Urinary bladder (tissue), 4 donors: Measurements from ENCODE around the gene SLC49A4. TPM values are rescaled to one million over a fixed set of nuclear protein-coding genes. Genes with fewer than 3 reads are reported as not detected.

Experiments used
- DNase-seq: peaks from one replicate; pipeline ENCODE4 v3.0.0-alpha.2; 2015; ENCODE audit errors: extremely low spot score
- H3K27ac ChIP-seq: one replicate; pipeline ENCODE4 v1.5.1; 2013; ENCODE audit warnings: low read depth, mild to moderate bottlenecking, moderate library complexity
- H3K36me3 ChIP-seq: one replicate; pipeline ENCODE4 v1.6.1; 2013; ENCODE audit warnings: mild to moderate bottlenecking, moderate library complexity; ENCODE audit not compliant: insufficient read depth
- H3K4me1 ChIP-seq: one replicate; pipeline ENCODE4 v1.6.1; 2013; ENCODE audit warnings: mild to moderate bottlenecking, moderate library complexity; ENCODE audit not compliant: insufficient read depth
- H3K4me3 ChIP-seq: one replicate; pipeline ENCODE4 v1.5.1; 2013; ENCODE audit warnings: low read depth, low read length
- WGBS: extraction: QIAGEN DNeasy Blood & Tissue Kit; methylation state at CpG from one replicate; pipeline ENCODE4 v1.1.7; 2013; 5-methylcytosine and 5-hydroxymethylcytosine counted together
- polyA plus RNA-seq: library from polyadenylated mRNA; stranded (reverse); fragments of 200-250 nt; gene quantifications from one replicate; pipeline ENCODE4 v1.2.3, GENCODE V29; 2013
- total RNA-seq: library from RNA; depleted of rRNA; stranded (reverse); fragments of >200 nt; gene quantifications from one replicate; pipeline ENCODE4 v1.2.3, GENCODE V29; 2014
- donor health status: healthy with polysubstance abuse.
- donor health status: healthy.

SLC49A4 gene
- total and polyA plus RNA-seq, 2 donors = 7.7 to 20.0 TPM

DNA sequence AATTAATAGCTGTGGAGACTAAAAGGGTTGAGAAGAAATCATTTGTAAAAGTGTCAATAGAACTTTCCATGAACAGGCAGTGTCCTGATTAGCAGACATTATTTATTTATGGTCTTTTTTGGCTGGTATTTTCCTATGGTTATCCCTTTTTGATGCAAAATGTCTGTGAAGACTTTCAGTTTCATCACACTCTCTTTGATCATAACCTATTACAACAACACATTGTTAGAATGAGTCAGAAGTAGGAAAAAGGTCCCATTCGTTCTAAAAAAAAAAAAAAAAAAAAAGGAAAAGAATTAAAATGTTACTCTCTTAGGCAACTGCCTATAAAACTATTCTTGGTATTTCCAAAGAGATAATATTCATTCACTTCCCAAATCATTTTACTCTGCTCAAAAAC, 62.1 kb downstream of the SLC49A4 start:
- WGBS = 45% methylated on average over 1 of the region's 1 CpG
- Histone ChIP-seq H3K36me3 (no peaks in the 10 kb centered on the region), H3K27ac (no peak overlapping the region), H3K4me3 (no peak overlapping the region), H3K4me1 (no peaks in the 10 kb centered on the region)
- DNase-seq = no peak

DNA sequence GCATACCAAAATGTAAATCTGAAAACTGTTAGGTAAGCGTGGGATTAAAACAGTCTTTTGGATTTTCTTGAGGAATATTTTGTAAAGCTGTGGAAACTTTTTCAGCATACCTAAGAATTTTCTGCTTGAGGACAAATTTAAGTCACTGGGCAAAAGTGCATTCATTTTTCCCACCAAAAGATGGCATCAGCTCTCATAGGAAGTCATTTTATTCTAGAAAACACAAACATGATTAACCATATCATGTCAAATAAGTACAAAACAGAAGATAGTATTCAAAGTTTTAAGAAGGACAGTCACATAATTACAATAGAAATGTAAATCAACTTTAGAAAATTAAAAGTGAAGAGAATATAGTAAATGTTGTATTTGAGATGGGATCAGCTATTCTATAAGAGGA, 63.5 kb downstream of the SLC49A4 start:
- 85% methylated on average over 1 of the region's 1 CpG for WGBS
- no peak overlapping the region for H3K27ac ChIP-seq
- DNase-seq = no peak
- H3K4me3 ChIP-seq = no peak overlapping the region
- H3K4me1 ChIP-seq = no peaks in the 10 kb centered on the region
- no peaks in the 10 kb centered on the region for H3K36me3 ChIP-seq

DNA sequence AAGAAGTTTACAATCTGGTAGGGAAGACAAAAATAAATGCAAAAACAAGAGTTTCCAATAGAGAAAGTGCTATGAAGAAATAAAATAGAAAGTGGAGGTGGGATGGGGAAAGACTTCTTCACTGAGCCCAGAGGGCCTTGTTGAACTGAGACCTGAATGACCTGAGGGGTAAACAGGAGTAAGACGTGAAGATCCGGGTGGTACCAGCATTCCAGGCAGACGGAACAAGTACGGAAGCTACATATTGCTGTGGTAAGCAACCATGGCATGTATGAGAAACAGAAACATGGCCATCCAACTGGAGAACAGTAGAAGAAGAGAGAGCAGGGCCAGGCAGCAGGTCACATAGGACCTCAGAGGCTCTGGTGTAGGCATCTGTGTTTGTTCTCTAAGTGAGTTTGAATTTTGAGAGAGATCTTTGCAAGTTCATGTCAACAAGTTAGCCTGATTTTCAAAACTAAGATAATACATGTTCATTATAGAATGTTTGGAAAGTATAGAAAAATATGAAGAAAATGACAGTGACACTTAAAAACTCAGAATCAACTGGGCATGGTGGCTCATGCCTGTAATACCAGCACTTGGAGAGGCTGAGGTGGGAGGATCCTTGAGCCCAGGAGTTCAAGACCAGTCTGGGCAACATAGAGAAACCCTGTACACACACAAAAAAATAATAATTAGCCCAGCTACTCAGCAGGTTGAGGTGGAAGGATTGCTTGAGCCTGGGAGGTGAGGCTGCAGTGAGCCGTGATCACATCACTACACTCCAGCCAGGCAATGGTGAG, 64.3 kb downstream of the SLC49A4 start:
- 95% methylated on average over 5 of the region's 5 CpGs for WGBS
- no peak overlapping the region for H3K27ac ChIP-seq
- no peak overlapping the region for H3K4me3 ChIP-seq
- H3K36me3 ChIP-seq = no peaks in the 10 kb centered on the region
- no peak for DNase-seq
- H3K4me1 ChIP-seq = no peaks in the 10 kb centered on the region

DNA sequence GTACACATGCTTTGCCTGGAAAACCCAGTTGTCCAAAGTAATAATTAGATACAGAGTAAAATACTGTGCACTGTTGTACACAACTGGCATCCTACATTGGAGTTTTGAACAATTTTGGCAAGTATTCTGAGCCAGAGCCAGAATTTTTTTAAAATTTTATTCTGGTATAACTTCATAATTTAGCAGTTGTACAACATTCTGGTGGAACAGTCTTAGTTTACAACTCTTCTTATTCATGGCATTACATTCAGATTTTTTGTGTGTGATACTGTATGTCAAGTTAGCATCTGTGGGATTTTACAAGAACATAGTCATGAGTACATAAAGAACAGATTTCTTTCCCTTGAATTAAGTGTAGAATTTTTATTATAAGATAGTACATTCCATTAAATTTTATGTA, 67.5 kb downstream of the SLC49A4 start:
- no peak for DNase-seq
- no peak overlapping the region for H3K27ac ChIP-seq
- H3K4me3 ChIP-seq = no peak overlapping the region
- H3K36me3 ChIP-seq = peaks cover 2% of the 10 kb centered on the region
- H3K4me1 ChIP-seq = no peaks in the 10 kb centered on the region

DNA sequence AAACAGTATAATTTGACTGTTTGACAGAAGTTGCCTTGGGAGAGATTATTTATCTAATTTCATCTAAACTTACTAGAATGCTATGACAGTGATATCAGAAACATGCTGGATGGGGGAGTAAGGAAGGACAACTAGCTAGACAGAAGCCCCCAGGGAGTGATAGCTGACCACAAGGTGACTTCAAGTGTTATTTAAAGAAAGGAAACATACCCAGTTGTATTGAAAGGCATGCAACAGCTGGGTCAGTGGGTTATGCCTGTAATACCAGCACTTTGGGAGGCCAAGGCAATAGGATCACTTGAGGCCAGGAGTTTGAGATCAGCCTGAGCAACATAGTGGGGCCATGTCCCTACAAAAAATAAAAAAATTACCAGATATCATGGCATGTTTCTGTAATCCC, 69.6 kb downstream of the SLC49A4 start:
- no peaks in the 10 kb centered on the region for H3K4me1 ChIP-seq
- H3K27ac ChIP-seq = no peak overlapping the region
- no peak for DNase-seq
- peaks cover 2% of the 10 kb centered on the region for H3K36me3 ChIP-seq
- no peak overlapping the region for H3K4me3 ChIP-seq

DNA sequence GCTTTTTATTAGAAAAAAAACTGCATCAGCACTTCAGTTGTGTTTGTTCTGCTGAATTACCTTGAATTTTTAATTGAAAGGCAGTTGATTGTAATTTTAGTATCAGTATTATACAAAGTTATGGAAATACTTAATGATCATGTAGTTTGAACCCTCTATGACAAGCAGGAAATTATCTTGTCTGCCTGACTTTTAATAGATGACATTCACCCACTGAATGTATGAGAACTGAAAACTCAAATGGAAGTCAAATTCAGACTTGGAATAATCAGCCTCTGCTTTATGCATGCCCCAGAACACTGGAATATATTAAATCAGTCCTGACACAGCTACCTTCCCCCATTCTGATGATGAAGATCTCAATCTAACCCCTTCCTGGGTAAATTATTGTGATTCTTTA, 73.5 kb downstream of the SLC49A4 start:
- Histone ChIP-seq H3K4me1 (no peaks in the 10 kb centered on the region), H3K27ac (no peak overlapping the region), H3K36me3 (peaks cover 4% of the 10 kb centered on the region), H3K4me3 (no peak overlapping the region)
- no peak for DNase-seq

DNA sequence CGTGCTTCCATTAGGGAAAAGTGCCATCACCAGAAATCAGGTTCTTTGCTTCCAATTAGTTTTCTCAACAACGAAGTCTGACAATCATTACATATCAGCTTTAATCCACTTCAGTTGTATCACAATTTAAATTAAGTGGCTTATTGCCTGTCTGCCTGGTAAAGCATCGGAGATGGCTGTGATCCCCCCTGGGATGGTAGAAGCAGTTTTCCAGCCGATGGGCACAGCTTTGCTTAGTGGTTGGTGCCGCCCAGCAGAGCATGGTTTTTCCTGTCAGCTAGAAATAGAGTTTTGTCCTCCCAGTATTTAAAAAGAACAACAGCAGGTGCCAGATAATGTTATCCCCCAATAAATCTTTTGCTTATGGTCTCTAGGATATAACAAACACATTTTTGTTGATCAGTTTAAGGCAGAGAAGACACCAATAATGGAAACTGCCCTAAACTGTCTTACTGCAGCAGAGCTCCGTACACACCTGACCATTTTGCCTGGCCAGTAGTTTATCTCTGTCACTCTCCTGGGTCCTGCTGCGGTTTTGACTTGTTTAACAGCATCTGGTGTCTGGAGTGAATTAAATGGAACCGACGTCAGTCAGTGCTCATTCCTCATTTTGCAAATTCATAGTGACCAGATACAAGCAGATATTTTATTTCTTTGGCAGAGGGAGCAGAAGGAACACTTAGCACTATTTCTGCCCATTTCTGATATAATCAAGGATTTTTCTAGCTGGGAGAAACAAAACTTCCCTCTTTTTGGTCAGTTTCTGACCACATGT, 79.1 kb downstream of the SLC49A4 start:
- 92% methylated on average over 9 of the region's 9 CpGs for WGBS
- peaks cover 3% of the 10 kb centered on the region for H3K36me3 ChIP-seq
- no peak overlapping the region for H3K4me3 ChIP-seq
- H3K4me1 ChIP-seq = no peaks in the 10 kb centered on the region
- no peak overlapping the region for H3K27ac ChIP-seq
- DNase-seq = no peak

DNA sequence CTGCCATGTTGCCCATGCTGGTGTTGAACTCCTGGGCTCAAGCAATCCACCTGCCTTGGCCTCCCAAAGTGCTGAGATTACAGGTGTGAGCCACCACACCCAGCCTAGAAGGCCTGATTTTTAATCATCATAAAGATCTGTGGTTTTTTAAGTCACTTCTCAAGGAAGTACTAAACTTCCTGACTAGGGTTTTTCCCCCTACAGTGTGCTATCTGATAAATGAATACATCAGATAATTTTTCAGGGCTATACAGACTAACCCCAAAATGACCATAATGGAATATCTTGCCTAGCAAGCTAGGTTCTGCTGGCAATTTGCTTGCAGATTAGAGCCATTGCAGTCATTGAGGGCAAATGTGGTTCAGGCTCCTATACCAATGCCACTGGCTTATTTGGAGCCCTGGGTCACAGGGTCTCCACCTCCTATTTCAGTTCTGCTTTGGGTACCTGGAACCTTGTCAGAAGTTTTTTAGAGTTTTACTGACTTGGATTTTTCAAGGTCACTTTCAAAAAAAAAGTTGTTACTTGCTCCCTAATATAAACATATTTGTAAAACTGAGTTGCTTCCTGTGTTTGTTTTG, 80.8 kb downstream of the SLC49A4 start:
- H3K36me3 ChIP-seq = peaks cover 3% of the 10 kb centered on the region
- H3K4me1 ChIP-seq = no peaks in the 10 kb centered on the region
- no peak overlapping the region for H3K27ac ChIP-seq
- DNase-seq = no peak
- no peak overlapping the region for H3K4me3 ChIP-seq

DNA sequence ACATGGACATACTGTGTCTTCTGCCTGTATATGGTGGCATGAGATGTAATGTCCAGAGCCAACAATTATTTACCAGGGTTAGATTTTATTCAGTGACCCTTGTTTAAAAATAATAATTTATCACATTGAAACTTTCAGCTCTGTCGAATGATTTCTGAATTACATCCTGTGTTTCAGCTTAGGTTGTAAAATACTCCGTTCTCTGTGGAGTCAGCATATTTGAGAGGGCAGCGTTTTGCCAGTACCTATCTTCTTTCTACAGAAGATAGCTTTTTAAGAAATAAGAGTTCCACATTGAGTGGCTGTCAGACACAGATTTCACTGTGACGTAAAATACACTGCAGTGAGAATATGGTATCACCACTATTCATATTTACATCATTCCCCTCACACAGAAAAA, 85.3 kb downstream of the SLC49A4 start:
- 88% methylated on average over 4 of the region's 4 CpGs for WGBS
- Histone ChIP-seq H3K4me3 (no peak overlapping the region), H3K4me1 (no peaks in the 10 kb centered on the region), H3K36me3 (no peaks in the 10 kb centered on the region), H3K27ac (no peak overlapping the region)
- DNase-seq = no peak

DNA sequence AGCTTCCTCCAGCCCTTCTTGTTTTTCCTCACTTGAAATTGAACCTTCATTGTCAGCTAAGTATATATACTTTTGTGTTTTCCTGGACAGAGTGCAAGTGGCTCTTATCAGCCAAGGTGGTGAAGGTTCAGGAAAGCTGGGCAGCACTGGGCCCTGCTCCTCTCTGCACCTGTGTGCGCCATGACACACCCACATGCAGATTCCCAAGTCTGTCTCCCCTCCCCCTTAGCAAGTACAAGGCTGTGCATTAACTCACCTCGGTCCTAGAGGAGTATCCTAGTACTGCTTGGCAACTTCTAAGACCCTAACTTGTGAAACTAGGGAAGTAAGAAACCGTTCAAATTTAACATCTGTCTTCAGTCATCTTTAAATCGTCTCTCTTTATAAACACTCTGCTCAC, 85.8 kb downstream of the SLC49A4 start:
- Histone ChIP-seq H3K27ac (no peak overlapping the region), H3K36me3 (no peaks in the 10 kb centered on the region), H3K4me3 (no peak overlapping the region), H3K4me1 (no peaks in the 10 kb centered on the region)
- WGBS = 49% methylated on average over 4 of the region's 4 CpGs
- DNase-seq = no peak

DNA sequence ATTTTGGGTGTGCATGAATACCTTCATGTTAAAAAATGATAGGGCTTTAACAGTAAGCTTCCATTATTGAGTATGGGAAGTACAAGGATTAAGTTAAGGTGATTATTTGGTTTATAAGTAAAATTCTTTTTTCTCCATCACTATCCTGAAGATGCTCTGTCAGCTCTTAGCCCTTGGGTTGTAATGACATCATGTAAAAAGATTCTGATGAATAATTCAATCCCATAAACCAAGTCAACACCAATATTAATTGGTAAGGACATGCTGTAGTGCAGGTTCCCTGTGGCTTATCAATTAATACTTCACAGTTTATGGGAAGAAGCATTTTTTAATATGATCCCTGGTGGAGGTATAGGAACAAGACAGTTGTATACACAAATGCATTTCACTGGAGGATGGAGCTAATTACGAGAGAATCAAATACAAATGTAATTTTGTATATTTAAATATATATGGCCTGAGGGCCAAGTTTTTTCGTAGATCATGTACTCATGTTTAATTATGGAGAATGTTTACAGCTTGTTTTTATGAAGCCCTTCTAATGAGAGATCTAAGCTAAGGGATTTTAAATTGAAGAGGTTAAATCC, 87.6 kb downstream of the SLC49A4 start:
- no peak overlapping the region for H3K4me3 ChIP-seq
- WGBS = 98% methylated on average over 2 of the region's 2 CpGs
- no peaks in the 10 kb centered on the region for H3K36me3 ChIP-seq
- H3K27ac ChIP-seq = no peak overlapping the region
- H3K4me1 ChIP-seq = no peaks in the 10 kb centered on the region
- no peak for DNase-seq

DNA sequence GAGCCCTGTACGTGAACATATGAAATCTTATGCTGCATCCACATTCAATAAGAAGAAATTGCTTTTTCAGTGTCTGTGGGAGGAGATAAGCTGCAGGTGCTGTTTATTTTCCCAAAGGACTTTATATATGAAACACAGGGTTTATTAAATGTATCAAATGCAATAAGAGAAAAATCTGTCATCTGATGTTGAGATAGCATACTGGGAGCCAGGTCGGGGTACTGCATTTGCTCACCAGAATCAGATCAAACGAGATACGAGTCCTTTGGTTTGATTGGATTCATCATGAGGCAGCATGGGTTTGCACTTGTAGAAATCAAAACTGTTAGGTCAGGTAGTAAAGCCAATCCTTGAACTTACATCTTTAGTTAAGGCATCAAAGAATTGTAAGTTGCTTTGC, 91.4 kb downstream of the SLC49A4 start:
- Histone ChIP-seq H3K4me3 (no peak overlapping the region), H3K27ac (no peak overlapping the region), H3K4me1 (no peaks in the 10 kb centered on the region), H3K36me3 (no peaks in the 10 kb centered on the region)
- 91% methylated on average over 4 of the region's 4 CpGs for WGBS
- DNase-seq = no peak

DNA sequence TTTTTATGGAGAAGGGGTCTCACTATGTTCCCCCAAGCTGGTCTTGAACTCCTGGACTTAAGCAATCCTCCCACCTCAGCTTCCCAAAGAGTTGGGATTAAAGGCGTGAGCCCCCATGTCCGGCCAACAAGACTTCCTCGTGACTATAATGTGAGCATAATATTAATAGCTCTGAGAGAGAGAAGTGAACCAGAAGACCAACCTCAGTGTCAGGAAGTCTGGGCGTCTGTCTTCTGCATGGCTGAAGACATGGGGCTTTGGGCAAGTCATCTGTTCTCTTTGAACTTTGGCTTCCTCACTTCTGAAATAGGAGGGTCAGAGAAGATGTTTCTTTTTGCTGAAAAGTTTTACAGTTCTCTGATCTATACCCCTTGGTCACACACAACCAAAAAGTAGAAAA, 92.1 kb downstream of the SLC49A4 start:
- no peak overlapping the region for H3K27ac ChIP-seq
- H3K36me3 ChIP-seq = no peaks in the 10 kb centered on the region
- DNase-seq = no peak
- H3K4me1 ChIP-seq = no peaks in the 10 kb centered on the region
- 92% methylated on average over 4 of the region's 4 CpGs for WGBS
- no peak overlapping the region for H3K4me3 ChIP-seq
